Raji (cell line): Measurements from ENCODE around the gene SLC25A41.

Experiments
- POLR2A ChIP-seq: IDR thresholded peaks from 2 replicates; pipeline ENCODE4 v1.6.1; 2011; ENCODE audit warnings: low read depth, low read length, control low read depth; ENCODE audit not compliant: insufficient read depth

The SLC25A41 gene

GRCh38 chr19:6379744-6380143 lies 53.8 kb downstream of the SLC25A41 start:
- no peak for TF ChIP-seq POLR2A

GRCh38 chr19:6378486-6378885 lies 55.1 kb downstream of the SLC25A41 start:
- no peak for TF ChIP-seq POLR2A

GRCh38 chr19:6378041-6378440 lies 55.5 kb downstream of the SLC25A41 start:
- no peak for TF ChIP-seq POLR2A

GRCh38 chr19:6376512-6377190 lies 56.9 kb downstream of the SLC25A41 start:
- TF ChIP-seq POLR2A = no peak
